Keratinocyte (primary cell): ENCODE measurements around the gene VOPP1. TPM values are rescaled to one million over a fixed set of nuclear protein-coding genes. Genes with fewer than 3 reads are reported as not detected.

Experiments used
- DNase-seq: peaks from one replicate; pipeline ENCODE4 v3.0.0-alpha.2; 2011; ENCODE audit warnings: low read depth, missing footprints, low spot score
- FAIRE-seq: peaks from 2 replicates; lab custom pipeline; 2011; peaks lifted over from hg19 to GRCh38; lab: Jason Lieb, UNC
- H2AFZ ChIP-seq: 2 replicates; pipeline ENCODE4 v1.6.0; 2012; ENCODE audit warnings: low read length, control low read depth, inconsistent platforms; ENCODE audit not compliant: control insufficient read depth
- H3K27ac ChIP-seq: 2 replicates; pipeline ENCODE4 v1.5.1; 2011; ENCODE audit warnings: low read length; ENCODE audit not compliant: control insufficient read depth, insufficient read depth
- H3K27me3 ChIP-seq: 3 replicates; pipeline ENCODE4 v1.6.0; 2011; ENCODE audit warnings: low read length; ENCODE audit not compliant: control insufficient read depth, insufficient read depth; ENCODE audit errors: extremely low read depth
- H3K36me3 ChIP-seq, 2 experiments: 2 replicates in 1 of 2; 3 replicates in 1 of 2; pipeline ENCODE4 v1.5.1; 2011; ENCODE audit warnings: low read length in 2 of 2, mild to moderate bottlenecking in 1 of 2; ENCODE audit not compliant: control insufficient read depth in 2 of 2, insufficient read depth in 2 of 2; ENCODE audit errors: extremely low read depth in 1 of 2
- H3K4me1 ChIP-seq: 3 replicates; pipeline ENCODE4 v1.5.1; 2011; ENCODE audit warnings: low read length; ENCODE audit not compliant: control insufficient read depth, insufficient read depth; ENCODE audit errors: extremely low read depth
- H3K4me2 ChIP-seq: 3 replicates; pipeline ENCODE4 v1.6.0; 2011; ENCODE audit warnings: low read depth, low read length; ENCODE audit not compliant: control insufficient read depth, insufficient read depth; ENCODE audit errors: extremely low read depth
- H3K4me3 ChIP-seq, 3 experiments: fragments of 200-600 bp in 1 of 3; sonication (generic) in 1 of 3; 2 replicates in 2 of 3; 3 replicates in 1 of 3; pipeline ENCODE4 v1.5.1; 2011 to 2016; ENCODE audit warnings: low read length in 3 of 3, mild to moderate bottlenecking in 3 of 3, control low read depth in 2 of 3, inconsistent platforms in 1 of 3, low read depth in 1 of 3, mixed read lengths in 1 of 3, mixed run types in 1 of 3, moderate library complexity in 1 of 3; ENCODE audit not compliant: control insufficient read depth in 2 of 3, insufficient read depth in 2 of 3; ENCODE audit errors: extremely low read depth in 1 of 3
- H3K79me2 ChIP-seq: 2 replicates; pipeline ENCODE4 v1.6.0; 2012; ENCODE audit warnings: low read length; ENCODE audit not compliant: control insufficient read depth, insufficient read depth
- H3K9ac ChIP-seq: 3 replicates; pipeline ENCODE4 v1.6.0; 2011; ENCODE audit warnings: low read length; ENCODE audit not compliant: control insufficient read depth, insufficient read depth; ENCODE audit errors: extremely low read depth
- H3K9me1 ChIP-seq: 3 replicates; pipeline ENCODE4 v1.6.0; 2011; ENCODE audit warnings: low read length; ENCODE audit not compliant: control insufficient read depth, insufficient read depth; ENCODE audit errors: extremely low read depth
- H3K9me3 ChIP-seq: 2 replicates; pipeline ENCODE4 v1.5.1; 2012; ENCODE audit warnings: low read depth, low read length; ENCODE audit not compliant: control insufficient read depth
- H4K20me1 ChIP-seq: 3 replicates; pipeline ENCODE4 v1.6.0; 2011; ENCODE audit warnings: low read length; ENCODE audit not compliant: control insufficient read depth, insufficient read depth; ENCODE audit errors: extremely low read depth
- EZH2 ChIP-seq: IDR thresholded peaks from one replicate; pipeline ENCODE4 v1.6.1; 2012; ENCODE audit warnings: inconsistent platforms, mild to moderate bottlenecking, low read length, moderate library complexity
- dilution Hi-C: fragments of 300-500 bp; cut with MboI; formaldehyde crosslinking; loops from one replicate; pipeline ENCODE4 v1.7.0; 2020; ENCODE audit warnings: low sequenced_read_pairs; ENCODE audit not compliant: extremely low pct_ligation_motif_present
- polyA plus RNA-seq, 5 experiments: library from polyadenylated mRNA; depleted of rRNA in 3 of 5; stranded (reverse) in 3 of 5; stranded (forward) in 1 of 5; unstranded in 1 of 5; fragments of >200 nt; gene quantifications; 1 replicate in 1 of 5; 2 replicates in 3 of 5; 3 replicates in 1 of 5; pipeline versions ENCODE4 v1.2.1 to v1.2.3, GENCODE V29; 2011 to 2012; ENCODE audit warnings: missing spikeins in 2 of 5, low read depth in 1 of 5, low replicate concordance in 1 of 5
- TF ChIP-seq, protein P1 (sequence below), 3 experiments: IDR thresholded peaks in 1 of 3; conservative IDR thresholded peaks in 1 of 3; optimal IDR thresholded peaks in 1 of 3; 2 replicates in 2 of 3; 3 replicates in 1 of 3; pipeline versions ENCODE3 to v1.5.1; 2011; ENCODE audit warnings: low read length in 3 of 3, mild to moderate bottlenecking in 3 of 3, moderate library complexity in 2 of 3, control low read depth in 1 of 3, inconsistent platforms in 1 of 3; ENCODE audit not compliant: insufficient read depth in 2 of 3; ENCODE audit errors: extremely low read depth in 1 of 3

Gene VOPP1
- polyA plus RNA-seq, 1 donor (not counting 4 experiments of a cell fraction or from before 2014, with no cell fraction given): 49.2 TPM

GRCh38 chr7:55588976-55589604 lies 16.8 kb upstream of the VOPP1 start:
- dilution Hi-C loops: no loop called here
- no peaks in the 10 kb centered on the region for H3K36me3 ChIP-seq
- H3K4me1 ChIP-seq: no peaks in the 10 kb centered on the region
- H4K20me1 ChIP-seq: no peaks in the 10 kb centered on the region
- no peaks in the 10 kb centered on the region for H3K9me1 ChIP-seq
- no peak overlapping the region for H3K4me2 ChIP-seq
- no peak overlapping the region for H3K27ac ChIP-seq
- DNase-seq (no peak), FAIRE-seq (no peak)
- no peaks in the 10 kb centered on the region for H3K79me2 ChIP-seq
- no peak overlapping the region for H3K9ac ChIP-seq
- H3K9me3 ChIP-seq: no peaks in the 10 kb centered on the region
- H2AFZ ChIP-seq: no peak overlapping the region
- peaks cover 31% of the 10 kb centered on the region for H3K27me3 ChIP-seq
- no peak for TF ChIP-seq EZH2
- H3K4me3 ChIP-seq: no peak overlapping the region

GRCh38 chr7:55588379-55588699 lies 16.0 kb upstream of the VOPP1 start:
- no peak overlapping the region for H3K27ac ChIP-seq
- TF ChIP-seq EZH2: no peak
- TF ChIP-seq, protein P1, sequence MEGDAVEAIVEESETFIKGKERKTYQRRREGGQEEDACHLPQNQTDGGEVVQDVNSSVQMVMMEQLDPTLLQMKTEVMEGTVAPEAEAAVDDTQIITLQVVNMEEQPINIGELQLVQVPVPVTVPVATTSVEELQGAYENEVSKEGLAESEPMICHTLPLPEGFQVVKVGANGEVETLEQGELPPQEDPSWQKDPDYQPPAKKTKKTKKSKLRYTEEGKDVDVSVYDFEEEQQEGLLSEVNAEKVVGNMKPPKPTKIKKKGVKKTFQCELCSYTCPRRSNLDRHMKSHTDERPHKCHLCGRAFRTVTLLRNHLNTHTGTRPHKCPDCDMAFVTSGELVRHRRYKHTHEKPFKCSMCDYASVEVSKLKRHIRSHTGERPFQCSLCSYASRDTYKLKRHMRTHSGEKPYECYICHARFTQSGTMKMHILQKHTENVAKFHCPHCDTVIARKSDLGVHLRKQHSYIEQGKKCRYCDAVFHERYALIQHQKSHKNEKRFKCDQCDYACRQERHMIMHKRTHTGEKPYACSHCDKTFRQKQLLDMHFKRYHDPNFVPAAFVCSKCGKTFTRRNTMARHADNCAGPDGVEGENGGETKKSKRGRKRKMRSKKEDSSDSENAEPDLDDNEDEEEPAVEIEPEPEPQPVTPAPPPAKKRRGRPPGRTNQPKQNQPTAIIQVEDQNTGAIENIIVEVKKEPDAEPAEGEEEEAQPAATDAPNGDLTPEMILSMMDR (optimal IDR thresholded peaks at IDR 0.05 in 1 of 3, IDR thresholded peaks at IDR 0.05 in 1 of 3, conservative IDR thresholded peaks at IDR 0.05 in 1 of 3; ENCODE audit: extremely low read depth in 1 of 3, insufficient read depth in 2 of 3, low read length in 3 of 3): no peak
- H3K27me3 ChIP-seq: peaks cover 31% of the 10 kb centered on the region
- no peaks in the 10 kb centered on the region for H3K9me1 ChIP-seq
- no peak overlapping the region for H2AFZ ChIP-seq
- DNase-seq (no peak), FAIRE-seq (no peak)
- H4K20me1 ChIP-seq: no peaks in the 10 kb centered on the region
- H3K36me3 ChIP-seq: no peaks in the 10 kb centered on the region
- no peak overlapping the region for H3K4me2 ChIP-seq
- H3K9me3 ChIP-seq: no peaks in the 10 kb centered on the region
- dilution Hi-C loops: no loop called here
- no peak overlapping the region for H3K4me3 ChIP-seq
- no peak overlapping the region for H3K9ac ChIP-seq
- no peaks in the 10 kb centered on the region for H3K4me1 ChIP-seq
- H3K79me2 ChIP-seq: no peaks in the 10 kb centered on the region
